Nephron progenitor cell (in vitro differentiated cells): Measurements from ENCODE around the gene RPS21.

Source experiments
- DNase-seq: peaks from one replicate; pipeline ENCODE4 v3.0.0; 2021
- H3K27ac Mint-ChIP-seq: 2 replicates; pipeline ENCODE4 v1.8.0; 2021; ENCODE audit warnings: mild to moderate bottlenecking, moderate library complexity, mixed read lengths
- H3K27me3 Mint-ChIP-seq: 2 replicates; pipeline ENCODE4 v1.8.0; 2021; ENCODE audit warnings: mild to moderate bottlenecking, low read depth, mixed read lengths; ENCODE audit not compliant: poor library complexity
- H3K36me3 Mint-ChIP-seq: 2 replicates; pipeline ENCODE4 v1.8.0; 2021; ENCODE audit warnings: low read depth, mixed read lengths
- H3K4me1 Mint-ChIP-seq: 2 replicates; pipeline ENCODE4 v1.8.0; 2021; ENCODE audit warnings: mixed read lengths
- H3K4me3 Mint-ChIP-seq: 2 replicates; pipeline ENCODE4 v1.8.0; 2021; ENCODE audit warnings: mild to moderate bottlenecking, moderate library complexity, mixed read lengths
- H3K9me3 Mint-ChIP-seq: 2 replicates; pipeline ENCODE4 v1.8.0; 2021; ENCODE audit warnings: mild to moderate bottlenecking, moderate library complexity, mixed read lengths
- TF ChIP-seq, protein P1 (sequence below): fragments of 200-600 bp; sonication (generic); IDR thresholded peaks from 2 replicates; pipeline ENCODE4 v1.5.0; 2021; ENCODE audit warnings: antibody characterized with exemption

The RPS21 gene

DNA sequence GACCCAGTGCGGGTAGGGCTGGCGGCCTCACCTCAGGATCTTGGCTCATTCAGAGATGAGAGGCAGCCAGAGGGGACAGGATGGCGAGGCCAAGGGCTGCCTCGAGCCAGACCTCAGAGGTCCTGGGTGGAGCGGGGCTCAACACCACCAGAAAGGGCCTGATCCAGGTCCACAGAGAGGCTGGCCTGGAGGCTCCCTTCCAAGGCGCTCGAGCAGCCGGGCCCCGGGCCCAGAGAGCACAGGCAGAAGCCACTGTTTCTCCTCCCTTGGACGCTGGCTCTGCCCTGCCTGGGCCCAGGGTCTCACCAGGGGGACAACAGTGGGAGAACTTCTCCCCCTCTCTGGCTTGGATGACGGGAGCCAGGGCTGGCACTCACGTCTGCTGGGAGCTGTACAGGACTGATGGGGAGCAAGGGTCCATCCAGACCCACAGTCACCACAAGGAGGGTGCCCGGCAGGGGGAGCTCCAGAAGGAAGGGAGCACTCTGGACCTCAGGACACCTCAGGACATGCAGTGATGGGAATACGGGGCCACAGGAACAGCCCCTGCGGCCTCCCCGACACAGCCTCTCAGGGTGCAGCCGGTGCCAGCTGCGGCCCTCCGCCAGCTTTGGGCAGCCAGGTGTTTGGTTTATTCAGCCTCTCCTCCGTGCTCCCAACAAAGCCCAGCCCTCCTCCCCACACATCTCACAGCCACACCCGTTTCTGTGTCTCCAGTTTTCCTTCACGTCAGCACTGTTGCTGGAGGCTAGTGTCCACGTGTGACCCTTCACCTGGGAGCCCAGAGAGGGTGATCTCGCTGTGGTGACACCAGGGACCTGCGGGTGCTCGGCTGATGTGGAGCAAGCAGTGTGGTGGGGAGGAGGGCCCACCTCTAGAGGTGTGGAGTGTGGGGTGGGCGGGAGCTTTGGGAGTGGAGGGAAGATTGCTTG lies 8.7 kb downstream of the RPS21 start:
- peaks cover 5% of the 10 kb centered on the region for H3K27me3 Mint-ChIP-seq
- no peak overlapping the region for H3K4me3 Mint-ChIP-seq
- no peaks in the 10 kb centered on the region for H3K9me3 Mint-ChIP-seq
- peaks cover 14% of the 10 kb centered on the region for H3K36me3 Mint-ChIP-seq
- no peak for DNase-seq
- TF ChIP-seq, protein P1, sequence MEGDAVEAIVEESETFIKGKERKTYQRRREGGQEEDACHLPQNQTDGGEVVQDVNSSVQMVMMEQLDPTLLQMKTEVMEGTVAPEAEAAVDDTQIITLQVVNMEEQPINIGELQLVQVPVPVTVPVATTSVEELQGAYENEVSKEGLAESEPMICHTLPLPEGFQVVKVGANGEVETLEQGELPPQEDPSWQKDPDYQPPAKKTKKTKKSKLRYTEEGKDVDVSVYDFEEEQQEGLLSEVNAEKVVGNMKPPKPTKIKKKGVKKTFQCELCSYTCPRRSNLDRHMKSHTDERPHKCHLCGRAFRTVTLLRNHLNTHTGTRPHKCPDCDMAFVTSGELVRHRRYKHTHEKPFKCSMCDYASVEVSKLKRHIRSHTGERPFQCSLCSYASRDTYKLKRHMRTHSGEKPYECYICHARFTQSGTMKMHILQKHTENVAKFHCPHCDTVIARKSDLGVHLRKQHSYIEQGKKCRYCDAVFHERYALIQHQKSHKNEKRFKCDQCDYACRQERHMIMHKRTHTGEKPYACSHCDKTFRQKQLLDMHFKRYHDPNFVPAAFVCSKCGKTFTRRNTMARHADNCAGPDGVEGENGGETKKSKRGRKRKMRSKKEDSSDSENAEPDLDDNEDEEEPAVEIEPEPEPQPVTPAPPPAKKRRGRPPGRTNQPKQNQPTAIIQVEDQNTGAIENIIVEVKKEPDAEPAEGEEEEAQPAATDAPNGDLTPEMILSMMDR: no peak
- H3K27ac Mint-ChIP-seq: no peak overlapping the region
- H3K4me1 Mint-ChIP-seq: no peaks in the 10 kb centered on the region

DNA sequence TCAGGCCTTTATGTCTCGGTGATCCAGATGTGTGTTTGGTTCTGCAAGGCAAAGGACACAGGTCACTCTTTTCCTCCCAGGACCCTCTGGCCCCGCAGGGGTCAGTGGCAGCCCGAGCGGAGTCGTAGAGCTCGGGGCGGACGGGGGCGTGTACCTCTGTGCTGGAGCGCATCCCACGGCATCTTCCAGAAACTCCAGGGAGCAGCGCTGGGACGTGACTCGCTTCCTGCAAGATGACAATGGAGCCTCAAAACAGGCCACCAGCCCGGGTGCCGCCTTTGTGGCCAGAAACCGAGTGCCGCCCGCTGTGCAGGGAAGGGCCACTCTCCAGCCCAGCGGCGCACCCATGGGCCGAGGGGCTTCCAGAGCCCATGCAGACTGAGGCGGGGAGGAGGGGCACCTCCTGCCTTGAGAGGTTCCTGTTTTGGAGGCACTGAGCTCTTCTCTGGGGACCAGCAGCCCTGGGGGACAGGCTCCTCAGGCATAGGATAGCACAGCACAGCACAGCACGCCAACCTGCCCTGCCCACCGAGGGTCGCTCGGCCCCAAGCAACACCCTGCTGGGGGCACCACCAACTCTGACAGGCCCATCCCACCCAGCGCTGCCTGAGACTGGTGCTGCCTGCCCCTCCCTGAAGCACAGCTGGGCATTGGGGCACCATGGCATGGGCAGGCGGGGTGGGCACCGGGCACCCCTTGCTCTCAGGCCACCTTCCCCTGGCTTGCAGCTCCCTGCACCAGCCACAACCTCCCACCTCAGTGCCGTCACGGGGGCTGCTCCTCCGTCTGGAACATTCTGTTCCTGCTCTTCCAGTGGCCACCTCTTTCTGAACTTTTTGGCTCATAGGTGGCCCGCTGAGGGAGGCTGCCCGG lies 9.7 kb downstream of the RPS21 start:
- Mint-ChIP-seq H3K27me3 (peaks cover 8% of the 10 kb centered on the region), H3K4me3 (no peak overlapping the region), H3K27ac (peak overlapping the region; percentile 97), H3K9me3 (no peaks in the 10 kb centered on the region), H3K36me3 (peaks cover 18% of the 10 kb centered on the region), H3K4me1 (no peaks in the 10 kb centered on the region)
- DNase-seq: no peak
- TF ChIP-seq, protein P1: no peak

DNA sequence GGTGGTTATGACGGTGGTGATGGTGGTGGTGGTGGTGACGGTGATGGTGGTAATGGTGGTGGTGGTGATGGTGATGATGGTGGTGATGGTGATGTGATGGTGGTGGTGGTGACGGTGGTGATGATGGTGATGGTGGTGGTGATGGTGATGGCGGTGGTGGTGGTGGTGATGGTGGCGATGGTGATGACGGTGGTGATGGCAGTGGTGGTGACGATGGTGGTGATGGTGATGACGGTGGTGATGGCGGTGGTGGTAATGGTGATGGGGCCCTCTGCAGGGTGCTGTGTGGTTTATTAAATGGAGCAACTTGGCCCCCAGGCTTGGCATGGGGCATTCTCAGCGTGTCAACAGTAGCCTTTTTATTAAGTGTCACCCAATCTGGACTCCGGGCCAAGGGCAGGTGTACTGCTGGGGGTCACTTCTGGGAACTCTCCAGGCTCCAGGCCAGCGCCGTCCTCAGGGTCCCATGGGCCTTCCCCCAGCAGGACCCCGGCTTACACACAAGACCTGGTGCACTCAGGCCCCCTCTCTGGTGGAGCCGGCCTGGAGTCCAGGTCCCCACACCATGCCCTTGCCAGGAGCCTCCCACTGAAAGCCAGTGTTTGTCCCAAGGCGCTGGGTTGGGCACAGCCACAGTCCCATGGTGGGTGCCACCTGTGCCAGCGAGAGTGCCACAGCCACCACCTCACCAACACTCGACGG lies 11.4 kb downstream of the RPS21 start:
- H3K36me3 Mint-ChIP-seq: peaks cover 18% of the 10 kb centered on the region
- H3K4me1 Mint-ChIP-seq: no peaks in the 10 kb centered on the region
- peak overlapping the region; percentile 18 for H3K27ac Mint-ChIP-seq
- DNase-seq: no peak
- TF ChIP-seq, protein P1: no peak
- no peaks in the 10 kb centered on the region for H3K9me3 Mint-ChIP-seq
- peaks cover 9% of the 10 kb centered on the region for H3K27me3 Mint-ChIP-seq
- H3K4me3 Mint-ChIP-seq: no peak overlapping the region

DNA sequence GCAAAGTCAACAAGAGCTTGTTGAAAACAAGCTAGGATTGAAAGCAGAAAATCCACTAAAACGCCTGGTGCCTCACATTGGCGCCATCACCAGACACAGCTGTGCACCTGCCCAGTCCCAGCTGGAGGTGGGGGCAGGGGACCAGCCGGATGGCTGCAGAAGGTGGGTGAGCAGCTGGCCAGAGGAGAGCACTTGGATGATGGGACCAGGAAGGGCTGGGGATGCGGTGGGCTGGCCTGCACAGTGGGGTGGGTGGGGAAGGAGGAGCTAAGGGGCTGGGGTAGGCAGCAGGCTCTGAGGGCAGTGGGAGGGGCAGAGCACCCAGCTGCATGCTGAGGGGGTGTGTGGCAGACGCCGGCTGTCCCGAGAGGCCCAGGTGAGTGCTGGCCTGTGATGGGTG lies 13.1 kb downstream of the RPS21 start:
- TF ChIP-seq, protein P1: no peak
- Mint-ChIP-seq H3K27ac (no peak overlapping the region), H3K4me1 (peaks cover under 1% of the 10 kb centered on the region), H3K4me3 (no peak overlapping the region), H3K9me3 (no peaks in the 10 kb centered on the region), H3K27me3 (peaks cover 9% of the 10 kb centered on the region), H3K36me3 (peaks cover 18% of the 10 kb centered on the region)
- DNase-seq: no peak

DNA sequence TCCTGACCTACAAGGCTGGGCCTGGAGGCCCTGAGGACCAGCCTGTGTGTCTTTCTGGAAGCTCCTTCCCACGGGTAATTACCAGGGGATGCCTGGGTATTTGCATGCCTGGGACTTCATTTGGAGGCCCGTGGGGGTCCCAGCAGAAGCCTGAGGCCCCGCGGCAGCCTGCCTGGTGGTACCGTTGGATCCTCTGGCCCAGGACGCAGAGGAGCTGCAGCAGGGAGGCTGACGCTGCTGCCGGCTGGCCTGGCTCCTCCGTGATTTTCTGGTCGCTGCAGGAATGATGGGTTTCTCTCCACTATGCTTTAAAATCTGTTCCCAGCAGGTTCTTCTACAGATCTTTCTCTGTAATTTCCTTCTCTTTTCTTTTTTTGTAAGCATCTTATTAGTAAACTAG lies 13.6 kb downstream of the RPS21 start:
- peaks cover 6% of the 10 kb centered on the region for H3K4me1 Mint-ChIP-seq
- no peaks in the 10 kb centered on the region for H3K9me3 Mint-ChIP-seq
- peaks cover 9% of the 10 kb centered on the region for H3K27me3 Mint-ChIP-seq
- peaks cover 18% of the 10 kb centered on the region for H3K36me3 Mint-ChIP-seq
- H3K4me3 Mint-ChIP-seq: no peak overlapping the region
- TF ChIP-seq, protein P1: no peak
- no peak for DNase-seq
- no peak overlapping the region for H3K27ac Mint-ChIP-seq
